Neural cell (in vitro differentiated cells): ENCODE measurements around the gene CAPN5.

Experiments used
- EP300 ChIP-seq: fragments of 450-650 bp; conservative IDR thresholded peaks from 2 replicates; pipeline ENCODE4 v1.6.1; 2014; ENCODE audit warnings: antibody characterized with exemption, mild to moderate bottlenecking, moderate library complexity; ENCODE audit not compliant: poor library complexity, severe bottlenecking
- EZH2 ChIP-seq: fragments of 200-600, 300-800 bp; shearing (Covaris generic), sonication (generic); IDR thresholded peaks from 2 replicates; pipeline ENCODE4 v1.6.1; 2014; ENCODE audit warnings: antibody characterized with exemption, low read length, borderline replicate concordance, mild to moderate bottlenecking; ENCODE audit not compliant: insufficient read depth, poor library complexity, severe bottlenecking
- MXI1 ChIP-seq: fragments of 450-650 bp; conservative IDR thresholded peaks from 2 replicates; pipeline ENCODE4 v1.6.1; 2014; ENCODE audit warnings: antibody characterized with exemption, mild to moderate bottlenecking; ENCODE audit not compliant: poor library complexity, severe bottlenecking
- POLR2AphosphoS5 ChIP-seq: IDR thresholded peaks from 2 replicates; pipeline ENCODE4 v1.6.1; 2012
- RAD21 ChIP-seq: fragments of 450-650 bp; conservative IDR thresholded peaks from 2 replicates; pipeline ENCODE4 v1.6.1; 2014; ENCODE audit warnings: antibody characterized with exemption, mild to moderate bottlenecking, moderate library complexity
- SMC3 ChIP-seq: fragments of 450-650 bp; conservative IDR thresholded peaks from 2 replicates; pipeline ENCODE4 v1.6.1; 2014; ENCODE audit warnings: antibody characterized with exemption, mild to moderate bottlenecking, moderate library complexity; ENCODE audit not compliant: poor library complexity
- TAF1 ChIP-seq: IDR thresholded peaks from 2 replicates; pipeline ENCODE4 v1.6.1; 2012; ENCODE audit warnings: low read depth
- TF ChIP-seq, protein P1 (sequence below): fragments of 450-650 bp; IDR thresholded peaks from 2 replicates; pipeline ENCODE4 v1.5.1; 2014; ENCODE audit warnings: antibody characterized with exemption, mild to moderate bottlenecking, moderate library complexity; ENCODE audit not compliant: poor library complexity, severe bottlenecking
- TF ChIP-seq, protein P2 (sequence below): IDR thresholded peaks from 2 replicates; pipeline ENCODE4 v1.6.1; 2012; ENCODE audit warnings: borderline replicate concordance

GRCh38 chr11:77080643-77081210 lies 14.0 kb downstream of the CAPN5 start:
- TF ChIP-seq, protein P1, sequence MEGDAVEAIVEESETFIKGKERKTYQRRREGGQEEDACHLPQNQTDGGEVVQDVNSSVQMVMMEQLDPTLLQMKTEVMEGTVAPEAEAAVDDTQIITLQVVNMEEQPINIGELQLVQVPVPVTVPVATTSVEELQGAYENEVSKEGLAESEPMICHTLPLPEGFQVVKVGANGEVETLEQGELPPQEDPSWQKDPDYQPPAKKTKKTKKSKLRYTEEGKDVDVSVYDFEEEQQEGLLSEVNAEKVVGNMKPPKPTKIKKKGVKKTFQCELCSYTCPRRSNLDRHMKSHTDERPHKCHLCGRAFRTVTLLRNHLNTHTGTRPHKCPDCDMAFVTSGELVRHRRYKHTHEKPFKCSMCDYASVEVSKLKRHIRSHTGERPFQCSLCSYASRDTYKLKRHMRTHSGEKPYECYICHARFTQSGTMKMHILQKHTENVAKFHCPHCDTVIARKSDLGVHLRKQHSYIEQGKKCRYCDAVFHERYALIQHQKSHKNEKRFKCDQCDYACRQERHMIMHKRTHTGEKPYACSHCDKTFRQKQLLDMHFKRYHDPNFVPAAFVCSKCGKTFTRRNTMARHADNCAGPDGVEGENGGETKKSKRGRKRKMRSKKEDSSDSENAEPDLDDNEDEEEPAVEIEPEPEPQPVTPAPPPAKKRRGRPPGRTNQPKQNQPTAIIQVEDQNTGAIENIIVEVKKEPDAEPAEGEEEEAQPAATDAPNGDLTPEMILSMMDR, result no peak
- TF ChIP-seq EP300 (no peak), EZH2 (no peak), RAD21 (no peak), POLR2AphosphoS5 (no peak), SMC3 (no peak), MXI1 (no peak), TAF1 (no peak)
- TF ChIP-seq, protein P2, sequence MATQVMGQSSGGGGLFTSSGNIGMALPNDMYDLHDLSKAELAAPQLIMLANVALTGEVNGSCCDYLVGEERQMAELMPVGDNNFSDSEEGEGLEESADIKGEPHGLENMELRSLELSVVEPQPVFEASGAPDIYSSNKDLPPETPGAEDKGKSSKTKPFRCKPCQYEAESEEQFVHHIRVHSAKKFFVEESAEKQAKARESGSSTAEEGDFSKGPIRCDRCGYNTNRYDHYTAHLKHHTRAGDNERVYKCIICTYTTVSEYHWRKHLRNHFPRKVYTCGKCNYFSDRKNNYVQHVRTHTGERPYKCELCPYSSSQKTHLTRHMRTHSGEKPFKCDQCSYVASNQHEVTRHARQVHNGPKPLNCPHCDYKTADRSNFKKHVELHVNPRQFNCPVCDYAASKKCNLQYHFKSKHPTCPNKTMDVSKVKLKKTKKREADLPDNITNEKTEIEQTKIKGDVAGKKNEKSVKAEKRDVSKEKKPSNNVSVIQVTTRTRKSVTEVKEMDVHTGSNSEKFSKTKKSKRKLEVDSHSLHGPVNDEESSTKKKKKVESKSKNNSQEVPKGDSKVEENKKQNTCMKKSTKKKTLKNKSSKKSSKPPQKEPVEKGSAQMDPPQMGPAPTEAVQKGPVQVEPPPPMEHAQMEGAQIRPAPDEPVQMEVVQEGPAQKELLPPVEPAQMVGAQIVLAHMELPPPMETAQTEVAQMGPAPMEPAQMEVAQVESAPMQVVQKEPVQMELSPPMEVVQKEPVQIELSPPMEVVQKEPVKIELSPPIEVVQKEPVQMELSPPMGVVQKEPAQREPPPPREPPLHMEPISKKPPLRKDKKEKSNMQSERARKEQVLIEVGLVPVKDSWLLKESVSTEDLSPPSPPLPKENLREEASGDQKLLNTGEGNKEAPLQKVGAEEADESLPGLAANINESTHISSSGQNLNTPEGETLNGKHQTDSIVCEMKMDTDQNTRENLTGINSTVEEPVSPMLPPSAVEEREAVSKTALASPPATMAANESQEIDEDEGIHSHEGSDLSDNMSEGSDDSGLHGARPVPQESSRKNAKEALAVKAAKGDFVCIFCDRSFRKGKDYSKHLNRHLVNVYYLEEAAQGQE, result no peak
